LNCaP clone FGC (cell line): Measurements from ENCODE around the gene RGS3.
A peak's percentile ranks its signal among the peaks of the same experiment; 100 is the strongest.

Experiments used
- DNase-seq: peaks from one replicate; pipeline ENCODE4 v3.0.0-alpha.2; 2011; ENCODE audit warnings: low read depth
- H3K4me3 ChIP-seq: 2 replicates; pipeline ENCODE4 v1.5.1; 2011; ENCODE audit warnings: mild to moderate bottlenecking, low read depth, low read length, control low read depth
- TF ChIP-seq, protein P1 (sequence below): IDR thresholded peaks from 2 replicates; pipeline ENCODE4 v1.5.1; 2012; ENCODE audit warnings: mild to moderate bottlenecking; ENCODE audit not compliant: control insufficient read depth, insufficient read depth; ENCODE audit errors: extremely low read depth

The RGS3 gene

GRCh38 chr9:113563826-113564497 lies 100.4 kb downstream of the RGS3 start:
- TF ChIP-seq, protein P1, sequence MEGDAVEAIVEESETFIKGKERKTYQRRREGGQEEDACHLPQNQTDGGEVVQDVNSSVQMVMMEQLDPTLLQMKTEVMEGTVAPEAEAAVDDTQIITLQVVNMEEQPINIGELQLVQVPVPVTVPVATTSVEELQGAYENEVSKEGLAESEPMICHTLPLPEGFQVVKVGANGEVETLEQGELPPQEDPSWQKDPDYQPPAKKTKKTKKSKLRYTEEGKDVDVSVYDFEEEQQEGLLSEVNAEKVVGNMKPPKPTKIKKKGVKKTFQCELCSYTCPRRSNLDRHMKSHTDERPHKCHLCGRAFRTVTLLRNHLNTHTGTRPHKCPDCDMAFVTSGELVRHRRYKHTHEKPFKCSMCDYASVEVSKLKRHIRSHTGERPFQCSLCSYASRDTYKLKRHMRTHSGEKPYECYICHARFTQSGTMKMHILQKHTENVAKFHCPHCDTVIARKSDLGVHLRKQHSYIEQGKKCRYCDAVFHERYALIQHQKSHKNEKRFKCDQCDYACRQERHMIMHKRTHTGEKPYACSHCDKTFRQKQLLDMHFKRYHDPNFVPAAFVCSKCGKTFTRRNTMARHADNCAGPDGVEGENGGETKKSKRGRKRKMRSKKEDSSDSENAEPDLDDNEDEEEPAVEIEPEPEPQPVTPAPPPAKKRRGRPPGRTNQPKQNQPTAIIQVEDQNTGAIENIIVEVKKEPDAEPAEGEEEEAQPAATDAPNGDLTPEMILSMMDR: no peak
- no peak for DNase-seq
- H3K4me3 ChIP-seq: no peak overlapping the region

- no peak for DNase-seq
- peak overlapping the region; percentile 40 for H3K4me3 ChIP-seq
- TF ChIP-seq, protein P1: no peak
These were observed 101.1 kb downstream of the RGS3 start for GRCh38 chr9:113564498-113565237.

- TF ChIP-seq, protein P1: no peak
- H3K4me3 ChIP-seq: peak overlapping the region; percentile 40
- DNase-seq: no peak
These were observed 102.6 kb downstream of the RGS3 start for GRCh38 chr9:113566016-113566711.

DNA sequence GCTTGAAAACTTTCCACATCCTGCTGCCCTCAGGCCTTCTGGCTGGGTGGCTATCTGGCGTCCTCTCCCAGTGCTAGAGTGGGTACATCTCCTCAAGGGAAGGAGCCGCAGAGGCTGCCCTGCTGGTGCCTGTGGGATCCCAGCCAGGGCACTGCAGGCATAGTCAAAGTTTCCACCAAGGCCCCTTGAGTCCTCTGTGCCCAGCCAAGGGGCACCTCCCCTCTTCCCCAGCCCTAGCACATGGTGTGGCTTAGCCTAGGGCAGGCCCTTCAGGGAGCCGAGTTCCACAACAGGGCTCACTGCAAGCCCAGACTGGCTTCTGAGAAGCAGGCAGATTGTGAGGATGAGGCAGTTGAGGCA lies 103.2 kb downstream of the RGS3 start:
- TF ChIP-seq, protein P1: no peak
- no peak overlapping the region for H3K4me3 ChIP-seq
- DNase-seq: no peak

DNA sequence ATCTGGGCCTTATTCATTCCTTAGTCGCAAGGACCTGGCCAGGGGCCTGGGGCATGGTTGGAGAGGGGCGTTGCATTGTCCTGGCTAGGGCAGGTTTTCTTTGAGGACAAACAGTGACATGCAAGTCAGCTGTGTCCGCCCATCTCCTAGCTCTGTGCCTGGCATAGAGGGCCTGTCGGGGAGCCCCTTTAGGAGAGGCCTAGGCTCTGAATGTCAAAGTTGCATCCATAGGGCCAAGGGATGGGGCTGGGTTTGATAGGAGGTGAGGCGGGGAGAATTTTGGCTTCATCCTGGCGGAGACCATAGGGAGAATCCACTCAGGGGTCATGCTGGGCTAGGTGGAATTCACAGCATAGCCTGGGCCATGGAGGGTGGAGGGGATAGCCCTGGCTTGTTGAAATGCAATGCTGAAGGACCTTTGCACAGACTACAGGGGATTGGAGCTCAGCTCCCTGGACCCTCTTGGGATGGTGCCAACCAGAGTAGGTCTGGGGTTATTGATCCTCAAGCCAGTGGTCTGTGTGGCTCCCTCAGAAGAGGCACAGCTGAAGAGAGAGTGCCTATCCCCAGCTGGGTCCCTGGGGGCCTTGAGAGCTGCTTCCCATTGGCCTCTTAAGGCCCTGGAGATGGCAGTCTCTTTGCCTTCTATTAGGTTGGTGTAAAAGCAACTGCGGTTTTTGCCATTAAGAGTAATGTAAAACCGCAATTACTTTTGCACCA lies 104.0 kb downstream of the RGS3 start:
- no peak overlapping the region for H3K4me3 ChIP-seq
- TF ChIP-seq, protein P1: no peak
- DNase-seq: no peak

DNA sequence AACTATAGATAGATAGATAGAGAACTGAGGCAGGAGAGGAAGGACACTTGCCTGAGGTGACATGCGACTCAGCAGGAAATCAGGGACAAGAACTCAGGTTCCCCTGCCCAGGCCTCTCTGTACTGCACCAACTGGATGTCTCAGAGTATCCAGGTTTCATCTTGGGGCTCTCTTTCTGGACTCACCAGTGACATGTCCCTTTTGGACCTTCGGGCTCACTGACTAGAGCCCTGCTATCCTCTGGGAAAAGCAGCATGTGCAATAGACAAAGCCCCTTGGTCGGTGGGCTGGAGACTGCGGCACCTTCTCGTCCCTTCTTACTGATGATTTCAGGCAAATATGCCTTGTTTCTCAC lies 104.5 kb downstream of the RGS3 start:
- DNase-seq: no peak
- TF ChIP-seq, protein P1: no peak

More for the DNA sequence above, 104.5 kb downstream of the RGS3 start:
- no peak overlapping the region for H3K4me3 ChIP-seq
